ENCODE results near the gene SMARCA4.
A peak's percentile ranks its signal among the peaks of the same experiment; 100 is the strongest.

SMARCA4 gene

DNA sequence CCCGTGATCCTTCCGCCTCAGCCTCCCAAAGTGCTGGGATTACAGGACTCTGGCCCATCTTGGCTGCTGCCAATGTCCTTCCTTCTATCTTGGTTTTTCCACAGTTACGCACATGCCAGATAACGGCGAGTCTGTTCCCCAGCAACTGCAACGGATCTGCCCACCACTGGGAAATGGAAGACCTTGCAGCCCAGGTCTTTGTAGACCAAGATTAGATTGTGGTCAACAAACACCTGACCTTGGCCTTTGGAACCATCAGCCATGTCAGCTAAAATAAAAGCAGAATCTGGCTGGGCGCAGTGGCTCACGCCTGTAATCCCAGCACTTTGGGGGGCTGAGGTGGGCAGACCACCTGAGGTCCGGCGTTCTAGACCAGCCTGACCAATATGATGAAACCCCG lies 118.1 kb downstream of the SMARCA4 start:
- H3K4me3 ChIP-seq (ENCODE audit: low read depth, low read length, poor library complexity, severe bottlenecking) = no peak overlapping the region
- no peaks in the 10 kb centered on the region; the same call in 1 of the 2 replicates for H3K36me3 ChIP-seq (ENCODE audit: insufficient read depth, low read length)
- no peaks in the 10 kb centered on the region for H3K27me3 ChIP-seq (ENCODE audit: insufficient read depth, low read length)
- H4K20me1 ChIP-seq (ENCODE audit: insufficient read depth, low read length) = no peaks in the 10 kb centered on the region
- no peak overlapping the region for H2AFZ ChIP-seq (ENCODE audit: low read length)
- H3K4me1 ChIP-seq (ENCODE audit: insufficient read depth, low read length, severe bottlenecking) = peaks cover 7% of the 10 kb centered on the region
- H3F3A ChIP-seq (ENCODE audit: insufficient read depth, low read length) = no peaks in the 10 kb centered on the region
- no peak overlapping the region for H3K27ac ChIP-seq (ENCODE audit: low read depth, low read length, poor library complexity, severe bottlenecking)
- no peaks in the 10 kb centered on the region for H3K79me2 ChIP-seq (ENCODE audit: insufficient read depth, low read length)
- no peak overlapping the region for H3K4me2 ChIP-seq (ENCODE audit: low read length)
- H3K9me2 ChIP-seq (ENCODE audit: low read depth, low read length) = no peaks in the 10 kb centered on the region
- no peak for TF ChIP-seq EZH2 (IDR thresholded peaks at IDR 0.05; ENCODE audit: borderline replicate concordance, low read length)
- TF ChIP-seq, protein P1, sequence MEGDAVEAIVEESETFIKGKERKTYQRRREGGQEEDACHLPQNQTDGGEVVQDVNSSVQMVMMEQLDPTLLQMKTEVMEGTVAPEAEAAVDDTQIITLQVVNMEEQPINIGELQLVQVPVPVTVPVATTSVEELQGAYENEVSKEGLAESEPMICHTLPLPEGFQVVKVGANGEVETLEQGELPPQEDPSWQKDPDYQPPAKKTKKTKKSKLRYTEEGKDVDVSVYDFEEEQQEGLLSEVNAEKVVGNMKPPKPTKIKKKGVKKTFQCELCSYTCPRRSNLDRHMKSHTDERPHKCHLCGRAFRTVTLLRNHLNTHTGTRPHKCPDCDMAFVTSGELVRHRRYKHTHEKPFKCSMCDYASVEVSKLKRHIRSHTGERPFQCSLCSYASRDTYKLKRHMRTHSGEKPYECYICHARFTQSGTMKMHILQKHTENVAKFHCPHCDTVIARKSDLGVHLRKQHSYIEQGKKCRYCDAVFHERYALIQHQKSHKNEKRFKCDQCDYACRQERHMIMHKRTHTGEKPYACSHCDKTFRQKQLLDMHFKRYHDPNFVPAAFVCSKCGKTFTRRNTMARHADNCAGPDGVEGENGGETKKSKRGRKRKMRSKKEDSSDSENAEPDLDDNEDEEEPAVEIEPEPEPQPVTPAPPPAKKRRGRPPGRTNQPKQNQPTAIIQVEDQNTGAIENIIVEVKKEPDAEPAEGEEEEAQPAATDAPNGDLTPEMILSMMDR (IDR thresholded peaks at IDR 0.05; ENCODE audit: low read length) = no peak
- H3K9ac ChIP-seq (ENCODE audit: low read length) = no peak overlapping the region
- no peaks in the 10 kb centered on the region for H3K9me3 ChIP-seq (ENCODE audit: low read length)

DNA sequence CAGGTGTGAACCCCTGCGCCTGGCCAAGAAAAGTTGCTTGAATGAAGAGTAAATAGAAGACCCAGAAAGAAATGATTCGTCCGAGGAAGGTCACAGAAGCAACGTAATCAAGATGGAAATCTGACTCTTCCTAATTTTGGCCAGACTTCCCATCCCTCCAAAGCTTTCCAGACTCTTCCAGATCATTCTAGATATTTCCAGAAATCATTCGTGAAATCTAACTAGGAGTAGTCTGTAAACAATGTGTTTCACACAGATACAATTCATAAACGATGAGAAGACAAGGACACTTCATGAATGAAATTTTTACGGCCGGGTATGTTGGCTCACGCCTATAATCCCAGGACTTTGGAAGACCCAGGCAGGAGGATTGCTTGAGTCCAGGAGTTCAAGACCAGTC lies 119.2 kb downstream of the SMARCA4 start:
- Histone ChIP-seq H3K9me3 (ENCODE audit: low read length) (no peaks in the 10 kb centered on the region), H4K20me1 (ENCODE audit: insufficient read depth, low read length) (no peaks in the 10 kb centered on the region), H3K4me1 (ENCODE audit: insufficient read depth, low read length, severe bottlenecking) (no peaks in the 10 kb centered on the region), H3K9ac (ENCODE audit: low read length) (no peak overlapping the region), H3K4me2 (ENCODE audit: low read length) (no peak overlapping the region), H3K9me2 (ENCODE audit: low read depth, low read length) (no peaks in the 10 kb centered on the region), H3K36me3 (ENCODE audit: insufficient read depth, low read length) (no peaks in the 10 kb centered on the region; the same call in 1 of the 2 replicates), H2AFZ (ENCODE audit: low read length) (no peak overlapping the region), H3K27ac (ENCODE audit: low read depth, low read length, poor library complexity, severe bottlenecking) (no peak overlapping the region), H3K4me3 (ENCODE audit: low read depth, low read length, poor library complexity, severe bottlenecking) (no peak overlapping the region), H3K79me2 (ENCODE audit: insufficient read depth, low read length) (no peaks in the 10 kb centered on the region), H3K27me3 (ENCODE audit: insufficient read depth, low read length) (no peaks in the 10 kb centered on the region), H3F3A (ENCODE audit: insufficient read depth, low read length) (no peaks in the 10 kb centered on the region)
- no peak for TF ChIP-seq EZH2 (IDR thresholded peaks at IDR 0.05; ENCODE audit: borderline replicate concordance, low read length)
- TF ChIP-seq, protein P1 (IDR thresholded peaks at IDR 0.05; ENCODE audit: low read length) = no peak

DNA sequence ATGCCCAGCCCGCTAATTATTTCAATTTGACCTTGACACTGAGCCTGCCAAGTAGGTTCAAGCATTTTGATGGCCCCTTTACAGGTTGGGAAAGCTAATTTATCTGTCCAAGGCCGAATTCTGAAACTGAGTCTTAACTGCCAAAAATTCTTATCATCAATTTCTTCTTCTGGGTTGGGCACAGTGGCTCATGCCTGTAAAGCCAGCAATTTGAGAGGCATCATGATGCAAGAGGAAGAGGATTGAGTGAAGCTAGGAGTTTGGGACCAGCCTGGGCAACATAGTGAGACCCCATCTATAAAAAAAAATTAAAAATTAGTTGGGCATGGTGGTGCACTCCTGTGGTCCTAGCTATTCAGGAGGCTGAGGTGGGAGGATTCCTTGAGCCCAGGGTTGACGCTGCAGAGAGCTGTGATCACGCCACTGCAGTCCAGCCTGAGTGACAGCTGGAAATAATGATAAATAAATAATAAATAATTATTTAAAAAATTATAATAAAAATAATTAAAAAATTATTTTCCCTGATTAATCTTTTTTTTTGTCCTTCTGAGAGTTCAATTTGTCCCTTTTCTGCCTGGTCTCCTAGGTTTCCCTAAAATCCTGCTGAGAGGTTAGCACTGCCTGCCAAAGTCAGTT lies 127.2 kb downstream of the SMARCA4 start:
- Histone ChIP-seq H3F3A (ENCODE audit: insufficient read depth, low read length) (no peaks in the 10 kb centered on the region), H3K27me3 (ENCODE audit: insufficient read depth, low read length) (no peaks in the 10 kb centered on the region), H3K36me3 (ENCODE audit: insufficient read depth, low read length) (peaks cover 24% of the 10 kb centered on the region), H3K9ac (ENCODE audit: low read length) (no peak overlapping the region; the same call in 1 of the 2 replicates), H3K79me2 (ENCODE audit: insufficient read depth, low read length) (peaks cover 26% of the 10 kb centered on the region), H2AFZ (ENCODE audit: low read length) (no peak overlapping the region), H3K4me2 (ENCODE audit: low read length) (no peak overlapping the region), H3K4me1 (ENCODE audit: insufficient read depth, low read length, severe bottlenecking) (peaks cover 31% of the 10 kb centered on the region), H3K27ac (ENCODE audit: low read depth, low read length, poor library complexity, severe bottlenecking) (peak overlapping the region; percentile 95), H3K4me3 (ENCODE audit: low read depth, low read length, poor library complexity, severe bottlenecking) (no peak overlapping the region), H3K9me2 (ENCODE audit: low read depth, low read length) (no peaks in the 10 kb centered on the region), H3K9me3 (ENCODE audit: low read length) (no peaks in the 10 kb centered on the region), H4K20me1 (ENCODE audit: insufficient read depth, low read length) (no peaks in the 10 kb centered on the region)
- no peak for TF ChIP-seq EZH2 (IDR thresholded peaks at IDR 0.05; ENCODE audit: borderline replicate concordance, low read length)
- TF ChIP-seq, protein P1 (IDR thresholded peaks at IDR 0.05; ENCODE audit: low read length) = no peak

Data from OCI-LY1 (cell line).